HuH-7 (cell line): Measurements from ENCODE around the gene ZNF524.

Source experiments
- DNase-seq: peaks from one replicate; pipeline ENCODE4 v3.0.0; 2011; ENCODE audit warnings: low spot score

Gene ZNF524

DNA sequence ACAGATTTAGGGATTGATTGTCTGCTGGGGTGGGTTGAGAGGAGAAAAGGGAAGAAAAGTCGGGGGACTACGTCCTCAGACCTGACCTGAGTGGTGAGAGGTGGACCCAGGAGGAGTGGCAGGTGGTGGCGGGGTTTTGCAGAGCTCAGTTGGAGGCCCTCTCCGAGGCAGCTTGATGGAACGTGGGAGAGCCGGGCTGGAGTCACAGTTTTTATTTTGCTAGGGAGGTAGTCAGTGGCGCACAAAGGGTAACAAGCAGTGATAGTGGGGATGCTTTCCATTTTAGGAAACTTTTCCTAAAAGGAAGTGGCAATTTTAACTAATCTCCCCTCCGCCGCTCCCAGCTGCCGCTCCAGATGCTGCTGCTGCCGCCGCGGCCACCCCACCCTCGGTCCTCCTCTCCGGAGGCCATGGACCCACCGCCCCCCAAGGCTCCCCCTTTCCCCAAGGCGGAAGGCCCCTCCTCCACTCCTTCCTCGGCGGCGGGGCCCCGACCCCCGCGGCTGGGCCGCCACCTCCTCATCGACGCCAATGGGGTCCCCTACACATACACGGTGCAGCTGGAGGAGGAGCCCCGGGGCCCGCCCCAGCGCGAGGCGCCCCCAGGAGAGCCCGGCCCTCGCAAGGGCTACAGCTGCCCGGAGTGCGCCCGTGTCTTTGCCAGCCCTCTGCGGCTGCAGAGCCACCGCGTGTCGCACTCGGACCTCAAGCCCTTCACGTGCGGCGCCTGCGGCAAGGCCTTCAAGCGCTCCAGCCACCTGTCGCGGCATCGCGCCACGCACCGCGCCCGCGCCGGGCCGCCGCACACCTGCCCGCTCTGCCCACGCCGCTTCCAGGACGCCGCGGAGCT, 42.3 kb downstream of the ZNF524 start:
- DNase-seq = no peak

DNA sequence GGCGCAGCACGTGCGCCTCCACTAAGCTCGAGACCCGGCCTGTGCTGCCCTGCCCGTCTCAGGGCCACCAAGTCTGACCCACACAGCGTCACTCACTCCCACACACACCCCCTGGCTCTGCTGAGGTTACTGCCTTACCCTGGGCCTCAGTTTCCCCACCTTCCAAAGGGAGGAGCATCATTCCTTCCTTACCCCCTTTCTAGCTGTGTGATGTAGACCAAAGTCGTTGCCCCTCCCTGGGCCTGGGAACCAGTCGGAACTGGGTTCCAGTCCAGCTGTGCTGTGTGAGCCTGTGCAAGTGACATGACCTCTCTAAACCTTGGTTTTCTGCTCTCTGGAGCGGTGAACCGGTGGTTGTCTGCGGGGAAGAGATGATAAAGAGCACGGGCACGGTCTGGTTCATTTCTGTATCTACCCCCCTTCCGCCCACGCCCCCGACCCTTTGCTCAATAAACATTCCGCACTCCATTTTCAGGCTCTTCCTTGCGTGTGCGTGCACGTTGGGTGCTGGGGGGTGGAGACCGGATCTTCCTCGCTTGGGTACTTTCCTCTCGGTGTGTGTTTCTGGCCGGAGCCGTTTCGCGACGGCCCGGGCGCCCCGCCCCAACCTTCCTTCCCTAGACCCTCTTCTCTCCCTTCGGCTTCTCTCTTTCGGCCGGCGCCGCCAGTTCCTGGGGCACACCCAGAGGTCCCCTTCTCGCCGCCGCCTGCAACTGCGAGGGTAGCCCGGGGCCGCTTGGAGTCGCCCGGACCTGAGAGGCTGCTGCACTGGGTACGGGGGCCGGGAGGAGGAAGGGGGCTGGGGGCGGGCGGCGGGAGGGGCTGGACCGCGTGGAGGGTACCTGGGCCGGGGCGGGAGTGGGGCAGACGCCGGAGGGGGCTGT, 43.2 kb downstream of the ZNF524 start, which contains the start of gene ZNF581:
ZNF581 (plus strand) TSS at position 647 of the 884 bp plus-strand sequence. CDS start 923 bp downstream, outside the sequence.
- DNase-seq = peak; percentile 94

DNA sequence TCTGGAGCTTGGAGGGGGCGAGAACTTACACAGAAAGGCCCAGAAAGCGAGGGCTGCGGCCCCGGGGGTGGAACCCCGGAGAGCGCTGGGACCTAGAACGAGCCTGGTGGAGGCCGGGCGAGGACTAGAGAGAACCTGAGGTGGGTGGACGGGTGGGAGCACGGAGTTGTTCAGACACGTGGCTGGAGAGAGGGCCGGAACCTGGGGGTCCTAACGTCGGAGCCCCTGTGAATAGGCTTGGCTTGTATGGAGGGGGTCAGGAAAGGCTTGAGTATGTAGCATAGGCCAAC, 43.7 kb downstream of the ZNF524 start:
- no peak for DNase-seq

DNA sequence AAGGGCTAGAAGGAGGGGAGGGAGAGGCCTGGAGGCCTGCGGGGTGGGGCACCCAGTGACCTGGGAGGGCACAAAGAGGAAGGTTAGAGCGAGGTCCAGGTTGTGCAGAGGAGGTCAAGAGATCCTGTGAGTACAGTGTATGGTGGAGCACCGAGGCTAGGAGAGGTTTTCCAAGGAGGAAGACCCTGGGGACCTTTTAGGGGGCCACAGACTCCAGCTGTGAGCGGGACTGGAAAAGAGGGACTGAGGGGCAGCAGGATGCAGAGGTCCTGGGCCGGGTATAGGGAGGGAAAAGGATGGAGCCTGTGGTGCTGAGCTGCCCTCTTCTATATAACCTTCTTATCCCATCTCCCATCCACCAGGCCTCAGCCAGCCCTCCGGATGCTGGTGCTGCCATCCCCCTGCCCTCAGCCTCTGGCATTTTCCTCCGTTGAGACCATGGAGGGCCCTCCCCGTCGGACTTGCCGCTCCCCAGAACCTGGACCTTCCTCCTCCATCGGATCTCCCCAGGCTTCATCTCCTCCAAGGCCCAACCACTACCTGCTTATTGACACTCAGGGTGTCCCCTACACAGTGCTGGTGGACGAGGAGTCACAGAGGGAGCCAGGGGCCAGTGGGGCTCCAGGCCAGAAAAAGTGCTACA, 44.2 kb downstream of the ZNF524 start:
- no peak for DNase-seq

- DNase-seq = no peak
These were observed 44.9 kb downstream of the ZNF524 start for GRCh38 chr19:55644842-55645511.

- DNase-seq = no peak
These were observed 45.4 kb downstream of the ZNF524 start for GRCh38 chr19:55645512-55645881.

GRCh38 chr19:55646889-55647731, 47.0 kb downstream of the ZNF524 start:
- no peak for DNase-seq

DNA sequence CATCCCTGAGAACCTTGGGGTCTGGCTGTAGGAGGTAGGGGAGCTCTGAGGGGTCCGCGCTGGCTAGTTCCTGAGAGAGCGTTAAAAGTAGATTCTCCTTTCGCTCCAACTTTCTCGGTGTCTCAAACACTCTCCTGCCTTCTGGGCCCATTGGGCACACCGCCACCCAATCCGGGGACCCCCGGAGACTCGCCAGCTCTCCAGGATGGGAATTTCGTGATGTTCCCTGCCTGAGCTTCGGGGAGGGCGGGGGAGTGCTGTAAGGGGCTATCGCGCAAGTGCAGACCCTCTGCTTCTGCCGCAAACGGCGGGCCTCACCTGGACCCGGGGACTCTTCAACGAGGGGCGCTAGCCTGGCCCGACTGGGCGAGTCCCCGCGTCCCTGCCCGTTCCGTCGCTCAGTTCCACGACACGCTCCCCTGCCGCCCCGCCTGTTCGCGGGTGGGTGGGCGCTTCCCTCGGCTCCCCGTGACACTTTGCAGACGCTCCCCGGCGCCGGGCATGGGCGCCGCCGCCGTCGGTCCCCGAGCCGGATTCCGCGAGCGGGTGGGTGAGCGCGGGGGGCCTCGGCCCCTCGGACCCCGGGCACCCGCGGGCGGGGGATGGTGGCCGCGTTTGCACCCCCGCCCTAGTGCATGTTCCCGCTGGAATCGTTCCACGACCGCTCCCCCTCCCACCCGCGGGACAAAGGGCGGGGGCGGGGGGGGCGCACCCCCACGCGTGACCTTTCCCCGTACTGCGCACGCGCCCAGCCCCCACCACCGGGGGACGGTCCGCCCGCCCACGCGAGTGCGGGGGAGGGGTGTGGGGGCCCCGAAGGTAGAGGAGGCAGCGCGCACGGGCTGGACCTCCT, 47.9 kb downstream of the ZNF524 start, which contains the start of gene CCDC106:
CCDC106 (plus strand) TSS at position 481 of the 853 bp plus-strand sequence. CDS start 835 bp downstream, outside the sequence.
- peak; percentile 87 for DNase-seq

- DNase-seq = no peak
These were observed 48.6 kb downstream of the ZNF524 start for GRCh38 chr19:55648585-55649267.

DNA sequence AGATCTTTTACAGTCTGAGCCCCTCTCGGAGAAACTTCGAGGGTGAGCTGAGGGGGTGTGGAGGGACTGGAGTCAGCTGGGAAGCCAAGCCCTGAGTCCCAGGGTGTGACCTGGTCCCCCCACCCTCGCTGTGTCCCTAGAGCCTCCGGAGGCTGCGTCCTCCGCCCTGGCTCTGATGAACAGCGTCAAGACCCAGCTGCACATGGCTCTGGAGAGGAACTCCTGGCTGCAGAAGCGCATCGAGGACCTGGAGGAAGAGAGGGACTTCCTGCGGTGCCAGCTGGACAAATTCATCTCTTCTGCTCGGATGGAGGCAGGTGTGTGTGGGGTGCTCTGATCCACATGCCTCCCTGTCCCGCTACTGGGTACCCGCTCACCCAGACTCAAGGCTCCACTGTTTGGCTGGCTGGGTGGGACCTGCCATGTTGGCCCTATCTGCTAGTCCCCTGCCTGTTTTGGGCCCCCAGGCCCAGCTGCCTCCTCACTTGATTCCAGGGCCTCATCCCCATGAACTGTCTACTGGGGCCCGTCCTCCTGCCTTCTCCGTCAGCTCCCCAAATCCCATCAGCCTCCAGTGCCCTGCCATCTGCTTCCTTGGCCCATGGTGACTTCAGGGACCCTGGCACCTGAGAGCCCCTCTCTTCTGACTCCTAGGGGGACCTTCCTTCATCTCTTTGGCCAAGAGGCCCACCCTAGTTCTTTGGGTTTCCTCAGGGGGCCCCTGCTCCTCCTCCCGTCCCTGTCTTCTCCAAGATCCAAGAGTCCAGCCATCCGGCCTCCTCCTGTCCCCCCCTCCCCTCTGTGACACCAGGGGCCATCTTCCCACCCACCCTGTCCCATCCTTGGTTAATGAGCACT, 49.4 kb downstream of the ZNF524 start:
- DNase-seq = no peak

GRCh38 chr19:55650126-55650557, 50.1 kb downstream of the ZNF524 start:
- no peak for DNase-seq

GRCh38 chr19:55650602-55651230, 50.6 kb downstream of the ZNF524 start:
- no peak for DNase-seq

- DNase-seq = no peak
These were observed 51.1 kb downstream of the ZNF524 start for GRCh38 chr19:55651236-55651635.

GRCh38 chr19:55652311-55653128, 52.4 kb downstream of the ZNF524 start:
- DNase-seq = no peak
